OCI-LY7 (cell line): Measurements from ENCODE around the gene CCDC102A.

Source experiments
- CTCF ChIP-seq: fragments of 200-600 bp; sonication (generic); conservative IDR thresholded peaks from 2 replicates; pipeline ENCODE4 v1.5.1; 2014; ENCODE audit warnings: mild to moderate bottlenecking, antibody characterized with exemption, low read length, moderate library complexity, mixed read lengths
- EZH2phosphoT487 ChIP-seq: fragments of 200-600 bp; sonication (generic); IDR thresholded peaks from 2 replicates; pipeline ENCODE4 v1.6.1; 2018; ENCODE audit warnings: low read depth, borderline replicate concordance, mild to moderate bottlenecking, mixed run types, antibody characterized with exemption, low read length, moderate library complexity, mixed read lengths

GRCh38 chr16:57473176-57473840 lies 63.1 kb downstream of the CCDC102A start:
- TF ChIP-seq CTCF, result no peak
- TF ChIP-seq EZH2phosphoT487, result no peak
